Measurements from ENCODE around the gene HAUS6. TPM values are rescaled to one million over a fixed set of nuclear protein-coding genes. Genes with fewer than 3 reads are reported as not detected.

HAUS6 gene
- total RNA-seq, 1 experiment from 2014 or later, result 14.4 TPM

- no peak overlapping the region for H3K27ac ChIP-seq (ENCODE audit: low read length)
- no peaks in the 10 kb centered on the region for H3K9me2 ChIP-seq (replicated peaks; ENCODE audit: low read length)
- H3K4me1 ChIP-seq (ENCODE audit: insufficient read depth, low read length), result no peaks in the 10 kb centered on the region
- H3K9me3 ChIP-seq (ENCODE audit: low read length), result no peaks in the 10 kb centered on the region
- H2AFZ ChIP-seq (ENCODE audit: low read length), result no peak overlapping the region
- H4K20me1 ChIP-seq (ENCODE audit: low read length), result no peaks in the 10 kb centered on the region
- ChIA-PET POLR2A (ENCODE audit: unreplicated experiment) (no interaction called here), CTCF (no interaction called here)
- BruUV-seq (replicated peaks), result no TSS peak
- H3F3A ChIP-seq (ENCODE audit: low read length, unreplicated experiment), result no peaks in the 10 kb centered on the region
- no peak overlapping the region for H3K4me2 ChIP-seq (ENCODE audit: low read length)
- no peak for DNase-seq
- intact Hi-C loops (cut with micrococcal nuclease), result no loop called here
- no peaks in the 10 kb centered on the region for H3K27me3 ChIP-seq (ENCODE audit: low read length)
- H3K4me3 ChIP-seq (ENCODE audit: low read length), result no peak overlapping the region
- H3K36me3 ChIP-seq (ENCODE audit: low read depth, low read length), result no peaks in the 10 kb centered on the region
- no peaks in the 10 kb centered on the region for H3K79me2 ChIP-seq (ENCODE audit: low read length)
- TF ChIP-seq CTCF (conservative IDR thresholded peaks at IDR 0.05; ENCODE audit: low read depth, low read length), result no peak
- TF ChIP-seq EZH2 (IDR thresholded peaks at IDR 0.05; ENCODE audit: low read length, unreplicated experiment), result no peak
- TF ChIP-seq EZH2phosphoT487 (IDR thresholded peaks at IDR 0.05; ENCODE audit: borderline replicate concordance, low read length), result no peak
- ATAC-seq, result no peak
- H3K9ac ChIP-seq (ENCODE audit: low read length), result no peak overlapping the region
Measured at GRCh38 chr9:19146441-19147024, 43.8 kb upstream of the HAUS6 start.

- POLR2A ChIA-PET (ENCODE audit: unreplicated experiment), result no interaction called here
- no peaks in the 10 kb centered on the region for H3K4me1 ChIP-seq (ENCODE audit: insufficient read depth, low read length)
- H3K4me3 ChIP-seq (ENCODE audit: low read length), result no peak overlapping the region
- H3K27me3 ChIP-seq (ENCODE audit: low read length), result no peaks in the 10 kb centered on the region
- TF ChIP-seq EZH2 (IDR thresholded peaks at IDR 0.05; ENCODE audit: low read length, unreplicated experiment) (no peak), CTCF (conservative IDR thresholded peaks at IDR 0.05; ENCODE audit: low read depth, low read length) (no peak), EZH2phosphoT487 (IDR thresholded peaks at IDR 0.05; ENCODE audit: borderline replicate concordance, low read length) (no peak)
- H3K79me2 ChIP-seq (ENCODE audit: low read length), result no peaks in the 10 kb centered on the region
- no peaks in the 10 kb centered on the region for H3K9me2 ChIP-seq (replicated peaks; ENCODE audit: low read length)
- no peaks in the 10 kb centered on the region for H3F3A ChIP-seq (ENCODE audit: low read length, unreplicated experiment)
- H3K36me3 ChIP-seq (ENCODE audit: low read depth, low read length), result no peaks in the 10 kb centered on the region
- no peak overlapping the region for H3K9ac ChIP-seq (ENCODE audit: low read length)
- ATAC-seq (no peak), DNase-seq (no peak)
- H3K9me3 ChIP-seq (ENCODE audit: low read length), result no peaks in the 10 kb centered on the region
- no TSS peak for BruUV-seq (replicated peaks)
- H4K20me1 ChIP-seq (ENCODE audit: low read length), result no peaks in the 10 kb centered on the region
- intact Hi-C loops (cut with micrococcal nuclease), result no loop called here
- H3K4me2 ChIP-seq (ENCODE audit: low read length), result no peak overlapping the region
- no peak overlapping the region for H2AFZ ChIP-seq (ENCODE audit: low read length)
- H3K27ac ChIP-seq (ENCODE audit: low read length), result no peak overlapping the region
- CTCF ChIA-PET, result no interaction called here
Measured at GRCh38 chr9:19145881-19146280, 43.2 kb upstream of the HAUS6 start.

- H4K20me1 ChIP-seq (ENCODE audit: low read length), result no peaks in the 10 kb centered on the region
- H3K9me3 ChIP-seq (ENCODE audit: low read length), result no peaks in the 10 kb centered on the region
- no peak for ATAC-seq
- no peaks in the 10 kb centered on the region for H3K79me2 ChIP-seq (ENCODE audit: low read length)
- intact Hi-C loops (cut with micrococcal nuclease), result no loop called here
- H2AFZ ChIP-seq (ENCODE audit: low read length), result no peak overlapping the region
- ChIA-PET CTCF (no interaction called here), POLR2A (ENCODE audit: unreplicated experiment) (no interaction called here)
- H3K27me3 ChIP-seq (ENCODE audit: low read length), result no peaks in the 10 kb centered on the region
- BruUV-seq (replicated peaks), result no TSS peak
- no peak overlapping the region for H3K9ac ChIP-seq (ENCODE audit: low read length)
- no peaks in the 10 kb centered on the region for H3K9me2 ChIP-seq (replicated peaks; ENCODE audit: low read length)
- no peaks in the 10 kb centered on the region for H3K36me3 ChIP-seq (ENCODE audit: low read depth, low read length)
- no peaks in the 10 kb centered on the region for H3F3A ChIP-seq (ENCODE audit: low read length, unreplicated experiment)
- H3K4me1 ChIP-seq (ENCODE audit: insufficient read depth, low read length), result peaks cover 5% of the 10 kb centered on the region; the same call in 1 of the 2 replicates
- no peak overlapping the region for H3K4me3 ChIP-seq (ENCODE audit: low read length)
- TF ChIP-seq CTCF (conservative IDR thresholded peaks at IDR 0.05; ENCODE audit: low read depth, low read length), result no peak
- TF ChIP-seq EZH2phosphoT487 (IDR thresholded peaks at IDR 0.05; ENCODE audit: borderline replicate concordance, low read length), result no peak
- no peak for TF ChIP-seq EZH2 (IDR thresholded peaks at IDR 0.05; ENCODE audit: low read length, unreplicated experiment)
- no peak for DNase-seq
- H3K27ac ChIP-seq (ENCODE audit: low read length), result no peak overlapping the region
- H3K4me2 ChIP-seq (ENCODE audit: low read length), result no peak overlapping the region
Measured at GRCh38 chr9:19140259-19140658, 37.6 kb upstream of the HAUS6 start.

Data from PC-3 (cell line).